Measurements from ENCODE around the gene UBFD1. TPM values are rescaled to one million over a fixed set of nuclear protein-coding genes. Genes with fewer than 3 reads are reported as not detected.

UBFD1 gene
- total RNA-seq, 4 donors from 2014 or later, result 39.1 to 86.8 (median 65.5) TPM

DNA sequence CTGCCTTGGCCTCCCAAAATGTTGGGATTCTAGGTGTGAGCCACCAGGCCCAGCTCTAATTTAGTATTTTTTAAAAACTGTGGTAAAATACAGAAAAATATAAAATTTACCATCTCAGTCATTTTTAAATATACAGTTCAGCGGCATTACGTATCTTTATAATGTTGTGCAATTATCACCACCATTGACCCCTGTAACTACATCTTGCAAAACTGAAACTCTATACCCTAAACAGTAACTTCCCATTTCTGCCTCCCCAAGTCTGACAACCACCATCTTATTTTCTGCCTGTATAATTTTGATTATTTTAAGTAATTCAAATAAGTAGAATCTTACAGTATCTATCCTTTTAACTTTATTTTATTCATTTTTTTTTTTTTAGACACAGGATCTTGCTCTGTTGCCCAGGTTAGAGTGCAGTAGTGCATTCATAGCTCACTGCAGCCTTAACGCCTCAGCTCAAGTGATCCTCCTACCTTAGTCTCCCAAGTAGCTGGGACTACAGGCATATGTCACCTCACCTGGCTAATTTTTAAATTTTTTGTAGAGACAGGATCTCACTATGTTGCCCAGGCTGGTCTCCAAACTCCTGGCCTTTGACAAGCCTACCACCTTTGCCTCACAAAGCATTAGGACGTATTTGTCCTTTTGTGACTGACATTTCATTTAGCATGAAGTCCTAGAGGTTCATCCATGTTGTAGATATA is 36.3 kb upstream of the UBFD1 start:
- no peak for TF ChIP-seq POLR2AphosphoS5 (IDR thresholded peaks at IDR 0.05)
- Histone ChIP-seq H3K4me3 (no peak overlapping the region), H3K27me3 (no peaks in the 10 kb centered on the region), H3K27ac (replicated peaks in 1 of 4) (no peak overlapping the region), H3K36me3 (peaks cover 30 to 65% (median 54%) of the 10 kb centered on the region in 4 donors), H3K9me3 (no peaks in the 10 kb centered on the region), H3K4me1 (no peaks in the 10 kb centered on the region)
- DNase-seq (ENCODE audit: extremely low spot score), result no peak
- 86% methylated on average over 3 of the region's 4 CpGs for WGBS
- intact Hi-C loops (cut with DNase I), result no loop called here

DNA sequence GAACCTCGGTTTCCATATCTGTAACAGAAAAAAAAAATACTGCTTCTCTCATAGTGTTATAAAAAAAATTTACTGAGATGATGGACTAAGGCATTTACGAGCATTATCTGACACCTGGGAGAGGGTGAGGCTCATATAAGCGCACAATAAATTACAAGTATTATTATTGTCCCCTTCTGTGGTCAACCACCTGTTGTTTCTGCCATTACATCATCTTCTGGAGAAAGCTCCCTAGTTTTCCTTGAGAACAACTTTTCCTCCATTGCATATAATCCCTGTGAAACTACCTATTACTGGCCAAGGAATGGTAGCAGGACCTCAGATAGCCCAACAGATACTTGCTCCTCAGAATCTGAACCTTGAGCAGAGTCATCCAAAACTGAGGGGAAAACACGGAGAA is 35.6 kb upstream of the UBFD1 start:
- intact Hi-C loops (cut with DNase I), result no loop called here
- H3K9me3 ChIP-seq, result no peaks in the 10 kb centered on the region
- no peaks in the 10 kb centered on the region for H3K4me1 ChIP-seq
- WGBS, result 96% methylated on average over 4 of the region's 4 CpGs
- H3K36me3 ChIP-seq, result peaks cover 30 to 72% (median 56%) of the 10 kb centered on the region in 4 donors
- no peak overlapping the region for H3K27ac ChIP-seq (replicated peaks in 1 of 4)
- TF ChIP-seq POLR2AphosphoS5 (IDR thresholded peaks at IDR 0.05), result no peak
- TF ChIP-seq, protein P1, sequence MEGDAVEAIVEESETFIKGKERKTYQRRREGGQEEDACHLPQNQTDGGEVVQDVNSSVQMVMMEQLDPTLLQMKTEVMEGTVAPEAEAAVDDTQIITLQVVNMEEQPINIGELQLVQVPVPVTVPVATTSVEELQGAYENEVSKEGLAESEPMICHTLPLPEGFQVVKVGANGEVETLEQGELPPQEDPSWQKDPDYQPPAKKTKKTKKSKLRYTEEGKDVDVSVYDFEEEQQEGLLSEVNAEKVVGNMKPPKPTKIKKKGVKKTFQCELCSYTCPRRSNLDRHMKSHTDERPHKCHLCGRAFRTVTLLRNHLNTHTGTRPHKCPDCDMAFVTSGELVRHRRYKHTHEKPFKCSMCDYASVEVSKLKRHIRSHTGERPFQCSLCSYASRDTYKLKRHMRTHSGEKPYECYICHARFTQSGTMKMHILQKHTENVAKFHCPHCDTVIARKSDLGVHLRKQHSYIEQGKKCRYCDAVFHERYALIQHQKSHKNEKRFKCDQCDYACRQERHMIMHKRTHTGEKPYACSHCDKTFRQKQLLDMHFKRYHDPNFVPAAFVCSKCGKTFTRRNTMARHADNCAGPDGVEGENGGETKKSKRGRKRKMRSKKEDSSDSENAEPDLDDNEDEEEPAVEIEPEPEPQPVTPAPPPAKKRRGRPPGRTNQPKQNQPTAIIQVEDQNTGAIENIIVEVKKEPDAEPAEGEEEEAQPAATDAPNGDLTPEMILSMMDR (IDR thresholded peaks at IDR 0.05), result no peak
- no peak for TF ChIP-seq EP300 (IDR thresholded peaks at IDR 0.05)
- TF ChIP-seq POLR2A (IDR thresholded peaks at IDR 0.05; ENCODE audit: low read depth), result no peak
- DNase-seq (ENCODE audit: extremely low spot score), result no peak
- no peak overlapping the region for H3K4me3 ChIP-seq
- no peaks in the 10 kb centered on the region for H3K27me3 ChIP-seq

DNA sequence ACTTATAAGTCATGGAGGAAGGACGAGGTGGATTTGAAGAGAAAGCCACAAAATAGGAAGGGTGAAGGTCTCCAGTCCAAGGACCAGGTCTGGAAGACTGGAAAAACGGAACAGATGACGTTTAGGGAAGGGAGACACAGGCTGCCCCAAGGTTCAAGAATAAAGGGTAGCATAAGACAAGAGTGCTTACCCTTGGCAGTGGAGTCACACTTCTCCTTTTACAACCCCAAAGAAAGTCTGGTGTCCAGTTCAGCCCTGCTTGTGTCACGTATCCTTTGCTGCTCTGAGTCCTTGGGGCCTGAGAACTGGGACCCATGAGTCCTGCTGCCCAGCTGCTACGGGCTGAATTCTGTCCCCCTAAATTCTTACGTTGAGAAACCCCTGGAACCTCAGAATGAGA is 34.2 kb upstream of the UBFD1 start:
- TF ChIP-seq POLR2AphosphoS5 (IDR thresholded peaks at IDR 0.05), result no peak
- TF ChIP-seq, protein P1 (IDR thresholded peaks at IDR 0.05), result no peak
- TF ChIP-seq POLR2A (IDR thresholded peaks at IDR 0.05; ENCODE audit: low read depth), result no peak
- TF ChIP-seq EP300 (IDR thresholded peaks at IDR 0.05), result no peak
- no peaks in the 10 kb centered on the region for H3K9me3 ChIP-seq
- intact Hi-C loops (cut with DNase I), result no loop called here
- H3K36me3 ChIP-seq, result peaks cover 36 to 86% (median 67%) of the 10 kb centered on the region in 4 donors
- H3K27me3 ChIP-seq, result no peaks in the 10 kb centered on the region
- H3K4me1 ChIP-seq, result no peaks in the 10 kb centered on the region
- DNase-seq (ENCODE audit: extremely low spot score), result no peak
- H3K27ac ChIP-seq (replicated peaks in 1 of 4), result no peak overlapping the region
- WGBS, result 89% methylated on average over 6 of the region's 6 CpGs
- no peak overlapping the region for H3K4me3 ChIP-seq

DNA sequence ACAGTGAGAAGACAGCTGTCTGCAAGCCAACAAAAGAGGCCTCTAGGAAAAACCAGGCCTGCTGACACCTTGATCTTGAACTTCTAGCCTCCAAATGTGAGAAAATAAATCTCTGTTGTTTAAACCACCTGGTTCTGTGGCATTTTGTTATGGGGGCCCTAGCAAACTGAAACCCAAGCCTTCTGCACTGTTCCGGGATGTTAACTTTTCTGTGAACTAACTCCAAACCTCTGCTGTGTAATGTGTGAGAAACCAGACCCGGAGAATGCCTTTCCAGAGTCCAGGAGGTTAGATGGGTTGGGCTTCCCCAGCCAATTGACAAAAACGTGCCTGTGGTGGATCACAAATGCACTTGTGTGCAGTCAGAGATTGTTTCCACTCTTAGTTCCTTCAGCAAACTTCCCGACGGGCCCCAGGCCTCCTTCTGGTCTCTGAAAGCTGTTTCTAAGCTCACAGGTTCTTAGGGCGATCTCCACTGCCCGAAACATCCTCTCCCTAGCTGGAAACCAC is 33.6 kb upstream of the UBFD1 start:
- no peak for DNase-seq (ENCODE audit: extremely low spot score)
- intact Hi-C loops (cut with DNase I), result no loop called here
- Histone ChIP-seq H3K27ac (replicated peaks in 1 of 4) (no peak overlapping the region), H3K4me3 (no peak overlapping the region), H3K9me3 (no peaks in the 10 kb centered on the region), H3K36me3 (peaks cover 42 to 92% (median 73%) of the 10 kb centered on the region in 4 donors), H3K27me3 (no peaks in the 10 kb centered on the region), H3K4me1 (no peaks in the 10 kb centered on the region)
- TF ChIP-seq, protein P1 (IDR thresholded peaks at IDR 0.05), result no peak
- no peak for TF ChIP-seq EP300 (IDR thresholded peaks at IDR 0.05)
- TF ChIP-seq POLR2A (IDR thresholded peaks at IDR 0.05; ENCODE audit: low read depth), result no peak
- TF ChIP-seq POLR2AphosphoS5 (IDR thresholded peaks at IDR 0.05), result no peak
- WGBS, result 92% methylated on average over 7 of the region's 7 CpGs

DNA sequence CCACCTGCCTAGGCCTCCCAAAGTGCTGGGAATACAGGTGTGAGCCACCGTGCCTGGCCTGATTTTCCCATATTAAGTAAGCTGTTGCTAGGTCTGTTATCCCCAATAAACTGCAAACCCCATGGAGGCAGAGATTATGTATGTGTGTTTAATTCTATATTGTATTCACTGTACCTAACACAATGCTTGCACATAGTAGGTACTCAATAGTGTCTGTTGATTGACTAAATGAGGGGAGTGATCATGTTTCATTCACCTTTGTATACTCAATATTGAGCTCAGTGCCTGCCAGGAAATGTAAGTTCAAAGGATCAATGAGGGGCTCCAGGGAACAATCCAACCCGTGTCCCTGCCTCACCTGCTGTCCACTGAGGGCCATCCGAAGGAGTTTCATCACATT is 32.6 kb upstream of the UBFD1 start:
- Histone ChIP-seq H3K4me1 (no peaks in the 10 kb centered on the region), H3K9me3 (no peaks in the 10 kb centered on the region), H3K4me3 (no peak overlapping the region), H3K36me3 (peaks cover 50 to 92% (median 77%) of the 10 kb centered on the region in 4 donors), H3K27ac (replicated peaks in 1 of 4) (no peak overlapping the region), H3K27me3 (no peaks in the 10 kb centered on the region)
- TF ChIP-seq POLR2AphosphoS5 (IDR thresholded peaks at IDR 0.05) (no peak), EP300 (IDR thresholded peaks at IDR 0.05) (no peak), POLR2A (IDR thresholded peaks at IDR 0.05; ENCODE audit: low read depth) (no peak)
- TF ChIP-seq, protein P1 (IDR thresholded peaks at IDR 0.05), result no peak
- DNase-seq (ENCODE audit: extremely low spot score), result no peak
- intact Hi-C loops (cut with DNase I), result no loop called here
- 93% methylated on average over 3 of the region's 3 CpGs for WGBS

All from esophagus muscularis mucosa (tissue), 4 donors.